22Rv1 (cell line): ENCODE measurements around the gene ARHGAP45.
A peak's percentile ranks its signal among the peaks of the same experiment; 100 is the strongest.

Experiments
- H3K27ac ChIP-seq: fragments of 450-650 bp; 2 replicates; pipeline ENCODE4 v1.5.1; 2017
- ZFX ChIP-seq: fragments of 450-650 bp; IDR thresholded peaks from 2 replicates; pipeline ENCODE4 v1.6.1; 2017; ENCODE audit warnings: antibody characterized with exemption, borderline replicate concordance
- TF ChIP-seq, protein P1 (sequence below): fragments of 450-650 bp; IDR thresholded peaks from 2 replicates; pipeline ENCODE4 v1.5.1; 2017; ENCODE audit warnings: mild to moderate bottlenecking

The ARHGAP45 gene

DNA sequence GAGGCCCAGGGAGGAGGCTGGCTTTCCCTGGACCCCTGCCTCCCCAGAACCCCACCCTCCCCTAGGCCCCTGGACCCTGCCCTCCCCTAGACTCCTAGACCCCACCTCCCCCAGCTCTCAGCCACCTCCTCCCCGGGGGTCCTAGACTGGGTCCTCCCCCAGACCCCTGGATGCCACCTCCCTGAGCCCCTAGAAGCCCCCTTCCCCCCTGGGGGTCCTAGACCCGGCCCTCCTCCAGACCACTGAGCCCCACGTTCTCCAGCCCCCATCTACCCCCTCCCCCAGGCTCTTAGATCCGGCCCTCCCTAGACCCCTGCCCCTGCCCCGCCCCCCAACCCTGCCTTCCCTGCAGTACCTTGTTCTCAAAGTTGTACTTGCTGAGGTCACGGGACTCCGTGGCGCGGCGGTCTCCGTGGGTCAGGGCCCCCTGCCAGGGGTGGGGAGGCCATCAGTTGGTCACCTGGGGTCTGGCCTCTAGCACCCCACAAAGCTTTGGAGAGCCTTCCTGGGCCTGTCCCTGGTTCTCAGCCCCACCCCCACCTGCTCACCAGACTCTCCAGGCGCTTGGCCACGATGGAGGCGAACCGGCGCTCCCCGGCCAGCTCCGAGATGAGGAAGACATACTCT is 44.8 kb downstream of the ARHGAP45 start:
- H3K27ac ChIP-seq = peak overlapping the region; percentile 98
- TF ChIP-seq, protein P1, sequence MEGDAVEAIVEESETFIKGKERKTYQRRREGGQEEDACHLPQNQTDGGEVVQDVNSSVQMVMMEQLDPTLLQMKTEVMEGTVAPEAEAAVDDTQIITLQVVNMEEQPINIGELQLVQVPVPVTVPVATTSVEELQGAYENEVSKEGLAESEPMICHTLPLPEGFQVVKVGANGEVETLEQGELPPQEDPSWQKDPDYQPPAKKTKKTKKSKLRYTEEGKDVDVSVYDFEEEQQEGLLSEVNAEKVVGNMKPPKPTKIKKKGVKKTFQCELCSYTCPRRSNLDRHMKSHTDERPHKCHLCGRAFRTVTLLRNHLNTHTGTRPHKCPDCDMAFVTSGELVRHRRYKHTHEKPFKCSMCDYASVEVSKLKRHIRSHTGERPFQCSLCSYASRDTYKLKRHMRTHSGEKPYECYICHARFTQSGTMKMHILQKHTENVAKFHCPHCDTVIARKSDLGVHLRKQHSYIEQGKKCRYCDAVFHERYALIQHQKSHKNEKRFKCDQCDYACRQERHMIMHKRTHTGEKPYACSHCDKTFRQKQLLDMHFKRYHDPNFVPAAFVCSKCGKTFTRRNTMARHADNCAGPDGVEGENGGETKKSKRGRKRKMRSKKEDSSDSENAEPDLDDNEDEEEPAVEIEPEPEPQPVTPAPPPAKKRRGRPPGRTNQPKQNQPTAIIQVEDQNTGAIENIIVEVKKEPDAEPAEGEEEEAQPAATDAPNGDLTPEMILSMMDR = no peak
- TF ChIP-seq ZFX = no peak

DNA sequence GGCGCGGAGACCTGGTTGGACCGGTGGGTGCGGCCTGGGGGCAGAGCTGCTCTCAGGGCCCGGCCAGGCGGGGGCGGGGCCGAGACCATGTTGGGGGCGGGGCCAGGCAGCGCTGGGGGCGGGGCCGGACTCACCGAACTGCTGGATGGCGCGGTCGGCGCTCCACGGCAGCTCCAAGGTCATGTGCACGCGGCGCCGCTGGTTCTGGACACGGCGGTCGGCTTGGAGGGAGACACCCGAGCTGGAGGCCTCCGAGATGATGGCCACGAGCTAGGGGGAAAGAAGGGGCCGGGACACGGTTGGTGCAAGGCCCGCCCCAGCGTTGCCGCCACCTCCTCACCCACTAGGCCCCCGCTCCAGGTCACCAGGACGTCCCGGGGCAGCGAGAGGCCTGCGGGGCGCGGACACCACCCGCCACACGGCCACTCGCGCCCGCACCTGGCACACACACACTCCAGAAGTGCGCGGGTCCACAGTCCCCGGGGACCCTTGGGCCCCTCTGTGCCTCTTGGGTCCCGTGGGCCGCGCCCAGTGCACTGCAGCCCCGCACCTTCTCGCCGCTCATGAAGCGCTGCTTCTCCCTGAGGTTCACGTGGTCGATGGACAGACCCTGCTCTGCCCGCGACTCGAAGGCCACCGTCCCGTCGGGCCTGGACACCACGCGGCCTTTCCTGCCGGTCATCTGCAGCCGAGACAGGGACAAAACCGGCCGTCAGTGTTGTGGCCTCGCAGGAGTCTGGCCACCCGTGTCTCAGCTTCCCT is 45.5 kb downstream of the ARHGAP45 start:
- peak overlapping the region; percentile 98 for H3K27ac ChIP-seq
- TF ChIP-seq ZFX = no peak
- TF ChIP-seq, protein P1 = no peak

DNA sequence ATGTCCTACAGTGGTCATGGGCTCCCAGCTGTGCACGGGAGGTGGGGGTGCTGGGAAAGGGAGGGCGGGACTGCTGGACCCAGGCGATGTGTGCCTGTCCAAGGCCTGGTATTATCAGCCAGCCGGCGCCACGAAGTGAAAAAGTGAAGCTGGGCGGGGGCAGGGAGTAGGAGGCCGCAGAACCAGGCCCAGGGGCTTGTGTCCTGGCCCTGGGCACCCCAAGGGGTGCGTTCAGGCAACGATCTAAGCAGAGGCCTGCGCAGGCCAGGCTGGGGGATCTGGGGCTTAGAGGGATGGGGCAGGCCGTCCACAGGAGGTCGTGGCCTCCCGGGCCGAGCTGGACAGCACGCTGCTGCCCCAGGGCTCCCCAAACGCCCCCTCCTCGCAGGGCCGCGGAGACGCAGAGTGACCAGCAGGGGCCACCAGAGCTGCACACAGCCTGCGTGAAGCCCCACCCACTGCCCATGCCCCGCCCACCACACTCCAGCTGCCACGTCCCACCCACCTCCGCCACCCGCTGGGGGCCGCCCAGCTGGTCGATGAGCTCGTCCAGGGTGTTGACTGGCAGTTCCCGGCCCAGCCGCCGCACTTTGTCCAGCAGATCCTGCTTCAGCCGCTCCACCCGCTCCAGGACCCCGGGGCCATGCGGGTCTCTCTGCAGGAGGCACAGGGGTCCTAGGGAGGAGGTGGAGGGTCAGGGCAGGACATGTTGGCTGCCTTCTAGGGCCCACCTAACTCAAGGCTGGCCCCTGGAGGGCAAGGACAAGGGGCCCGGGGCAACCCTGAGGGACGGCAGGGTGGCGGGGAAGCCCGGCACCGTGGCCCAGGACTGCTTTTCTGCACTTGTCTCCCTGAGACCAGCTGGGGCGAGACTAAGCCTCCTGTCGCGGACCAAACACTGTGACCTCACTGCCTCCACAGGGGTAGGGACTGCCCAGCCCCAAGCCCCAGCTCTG is 46.3 kb downstream of the ARHGAP45 start:
- TF ChIP-seq, protein P1 = peak; percentile 96
- no peak for TF ChIP-seq ZFX
- peak overlapping the region; percentile 98 for H3K27ac ChIP-seq

DNA sequence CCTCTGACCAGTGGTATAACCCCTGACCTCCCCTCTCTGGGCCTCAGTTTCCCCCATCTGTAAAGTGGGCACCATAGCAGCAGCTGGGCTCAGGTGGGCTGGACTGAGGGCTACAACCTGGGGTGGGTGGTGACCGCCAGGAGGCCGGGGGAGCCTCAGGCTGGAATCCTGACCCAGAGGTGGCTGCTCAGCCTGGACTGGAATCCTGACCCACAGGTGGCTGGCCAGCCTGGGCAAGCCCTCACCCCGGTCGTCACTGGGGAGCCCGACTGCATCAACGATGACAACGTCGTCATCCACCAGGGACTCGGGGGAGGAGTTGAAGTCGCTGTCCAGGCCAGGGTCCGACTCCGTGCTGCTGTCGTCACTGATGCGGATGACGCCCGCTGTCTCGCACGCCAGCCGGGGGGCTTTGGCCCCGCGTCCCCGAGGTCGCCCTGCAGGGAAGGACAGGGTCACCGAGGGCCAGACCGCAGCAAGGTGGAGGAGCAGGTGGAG is 47.1 kb downstream of the ARHGAP45 start:
- TF ChIP-seq ZFX = no peak
- TF ChIP-seq, protein P1 = no peak
- peak overlapping the region; percentile 98 for H3K27ac ChIP-seq

DNA sequence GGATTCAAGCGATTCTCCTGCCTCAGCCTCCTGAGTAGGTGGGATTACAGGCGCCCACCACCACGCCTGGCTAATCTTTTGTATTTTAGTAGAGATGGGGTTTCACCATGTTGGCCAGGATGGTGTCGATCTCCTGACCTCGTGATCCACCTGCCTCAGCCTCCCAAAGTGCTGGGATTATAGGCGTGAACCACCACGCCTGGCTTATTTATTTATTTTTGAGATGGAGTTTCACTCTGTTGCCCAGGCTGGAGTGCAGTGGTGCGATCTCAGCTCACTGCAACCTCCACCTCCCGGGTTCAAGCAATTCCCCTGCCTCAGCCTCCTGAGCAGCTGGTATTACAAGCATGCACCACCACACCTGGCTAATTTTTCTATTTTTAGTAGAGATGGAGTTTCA is 47.8 kb downstream of the ARHGAP45 start:
- H3K27ac ChIP-seq = peak overlapping the region; percentile 98

DNA sequence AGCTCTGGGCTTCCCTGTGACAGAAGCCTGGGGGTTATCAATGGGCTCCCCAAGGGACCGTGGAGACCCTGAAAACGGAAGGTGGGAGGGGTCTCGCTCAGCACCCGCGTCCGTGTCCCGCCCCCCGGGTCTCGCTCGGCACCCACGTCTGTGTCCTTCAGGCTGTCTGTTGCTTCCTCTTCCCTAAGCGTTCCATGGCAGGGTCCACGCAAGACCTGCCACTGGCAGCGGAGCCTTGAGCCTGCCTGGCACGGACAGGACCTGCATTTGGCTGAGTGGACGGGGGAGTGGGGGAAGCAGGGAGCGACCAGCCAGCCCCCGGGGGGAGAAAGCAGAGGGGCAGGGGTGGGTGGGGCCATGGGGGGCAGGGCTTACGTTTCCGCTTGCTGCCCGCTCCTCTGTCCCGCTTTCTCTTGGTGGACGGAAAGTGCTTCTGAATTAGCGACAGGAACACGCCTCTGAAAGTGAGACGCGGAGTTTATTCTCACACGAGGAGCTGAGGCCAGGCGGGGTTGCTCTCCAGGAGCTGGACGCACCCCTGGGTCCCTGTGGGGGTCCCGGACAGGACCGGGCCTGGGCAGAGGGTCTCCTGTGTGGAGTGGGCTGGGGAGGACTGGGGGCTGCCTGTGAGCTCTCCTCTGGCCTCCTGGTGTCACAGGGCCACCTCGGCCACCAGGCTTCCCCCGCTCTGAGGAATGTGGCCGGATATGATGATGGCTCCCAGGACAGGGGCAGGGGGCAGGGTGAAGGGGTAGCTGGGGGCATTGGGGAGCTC is 48.9 kb downstream of the ARHGAP45 start:
- TF ChIP-seq, protein P1 = no peak
- no peak for TF ChIP-seq ZFX
- H3K27ac ChIP-seq = peak overlapping the region; percentile 98
